IPS DF 6.9 (cell line): Measurements from ENCODE around the gene INO80D.
"Not testable (repeated sequence)": the region's sequence is repeated elsewhere in the genome, so short reads cannot be mapped to it uniquely, and the experiment has no call there.

Experiments
- DNase-seq: peaks from one replicate; pipeline ENCODE4 v3.0.0-alpha.2; 2013; ENCODE audit warnings: low read depth, low spot score
- H3K27ac ChIP-seq: one replicate; pipeline ENCODE4 v1.5.1; 2013; ENCODE audit warnings: low read length, control low read depth
- H3K27me3 ChIP-seq: 2 replicates; pipeline ENCODE4 v1.6.1; 2013; ENCODE audit warnings: mild to moderate bottlenecking, low read length; ENCODE audit not compliant: control insufficient read depth, insufficient read depth
- H3K36me3 ChIP-seq: 2 replicates; pipeline ENCODE4 v1.6.1; 2013; ENCODE audit warnings: low read length; ENCODE audit not compliant: control insufficient read depth, insufficient read depth
- H3K4me1 ChIP-seq: 2 replicates; pipeline ENCODE4 v1.6.1; 2013; ENCODE audit warnings: low read length; ENCODE audit not compliant: control insufficient read depth, insufficient read depth
- H3K4me3 ChIP-seq: 2 replicates; pipeline ENCODE4 v1.5.1; 2013; ENCODE audit warnings: mild to moderate bottlenecking, low read length
- H3K9me3 ChIP-seq: 2 replicates; pipeline ENCODE4 v1.6.1; 2013; ENCODE audit warnings: low read length, inconsistent platforms; ENCODE audit not compliant: control insufficient read depth, insufficient read depth
- WGBS: extraction: QIAGEN DNeasy Blood & Tissue Kit; methylation state at CpG from one replicate; pipeline ENCODE4 v1.1.7; 2013; ENCODE audit warnings: mixed read lengths, missing lambda C conversion rate; ENCODE audit not compliant: insufficient read length, insufficient coverage; 5-methylcytosine and 5-hydroxymethylcytosine counted together

Gene INO80D

GRCh38 chr2:206105038-206105437, 19.1 kb upstream of the INO80D start:
- no CpG with 5 or more reads among the region's 4 CpGs for WGBS
- Histone ChIP-seq H3K27ac (no peak overlapping the region), H3K36me3 (no peaks in the 10 kb centered on the region), H3K4me3 (no peak overlapping the region), H3K9me3 (no peaks in the 10 kb centered on the region), H3K4me1 (no peaks in the 10 kb centered on the region), H3K27me3 (no peaks in the 10 kb centered on the region)
- no peak for DNase-seq

GRCh38 chr2:206098872-206099271, 12.9 kb upstream of the INO80D start:
- not testable (repeated sequence) for H3K27ac ChIP-seq, H3K27me3 ChIP-seq, H3K4me1 ChIP-seq, H3K4me3 ChIP-seq, H3K36me3 ChIP-seq, DNase-seq, H3K9me3 ChIP-seq
- no CpG with 5 or more reads among the region's 19 CpGs for WGBS

DNA sequence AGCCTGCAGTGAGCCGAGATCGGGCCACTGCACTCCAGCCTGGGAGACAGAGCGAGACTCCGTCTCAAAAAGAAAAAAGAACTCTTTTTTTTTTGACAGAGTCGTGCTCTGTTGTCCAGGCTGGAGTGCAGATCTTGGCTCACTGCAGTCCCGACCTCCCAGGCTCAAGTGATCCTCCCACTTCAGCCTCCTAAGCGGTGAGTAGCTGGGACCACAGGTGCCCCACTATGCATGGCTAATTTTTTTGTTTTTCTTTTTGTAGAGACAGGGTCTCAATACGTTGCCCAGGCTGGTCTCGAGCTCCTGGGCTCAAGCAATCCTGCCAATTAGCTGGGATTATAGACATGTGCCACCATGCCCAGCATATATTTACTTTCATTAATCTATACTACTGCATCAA, 12.5 kb upstream of the INO80D start:
- Histone ChIP-seq H3K4me1 (no peaks in the 10 kb centered on the region), H3K27ac (no peak overlapping the region), H3K36me3 (no peaks in the 10 kb centered on the region), H3K4me3 (no peak overlapping the region), H3K9me3 (no peaks in the 10 kb centered on the region), H3K27me3 (no peaks in the 10 kb centered on the region)
- DNase-seq, result no peak
- WGBS, result no CpG with 5 or more reads among the region's 9 CpGs

- H3K27ac ChIP-seq, result no peak overlapping the region
- no peaks in the 10 kb centered on the region for H3K27me3 ChIP-seq
- no peaks in the 10 kb centered on the region for H3K9me3 ChIP-seq
- no peaks in the 10 kb centered on the region for H3K36me3 ChIP-seq
- H3K4me3 ChIP-seq, result no peak overlapping the region
- H3K4me1 ChIP-seq, result no peaks in the 10 kb centered on the region
- WGBS, result no CpG with 5 or more reads among the region's 2 CpGs
- DNase-seq, result no peak
Measured at GRCh38 chr2:206096876-206097275, 10.9 kb upstream of the INO80D start.

DNA sequence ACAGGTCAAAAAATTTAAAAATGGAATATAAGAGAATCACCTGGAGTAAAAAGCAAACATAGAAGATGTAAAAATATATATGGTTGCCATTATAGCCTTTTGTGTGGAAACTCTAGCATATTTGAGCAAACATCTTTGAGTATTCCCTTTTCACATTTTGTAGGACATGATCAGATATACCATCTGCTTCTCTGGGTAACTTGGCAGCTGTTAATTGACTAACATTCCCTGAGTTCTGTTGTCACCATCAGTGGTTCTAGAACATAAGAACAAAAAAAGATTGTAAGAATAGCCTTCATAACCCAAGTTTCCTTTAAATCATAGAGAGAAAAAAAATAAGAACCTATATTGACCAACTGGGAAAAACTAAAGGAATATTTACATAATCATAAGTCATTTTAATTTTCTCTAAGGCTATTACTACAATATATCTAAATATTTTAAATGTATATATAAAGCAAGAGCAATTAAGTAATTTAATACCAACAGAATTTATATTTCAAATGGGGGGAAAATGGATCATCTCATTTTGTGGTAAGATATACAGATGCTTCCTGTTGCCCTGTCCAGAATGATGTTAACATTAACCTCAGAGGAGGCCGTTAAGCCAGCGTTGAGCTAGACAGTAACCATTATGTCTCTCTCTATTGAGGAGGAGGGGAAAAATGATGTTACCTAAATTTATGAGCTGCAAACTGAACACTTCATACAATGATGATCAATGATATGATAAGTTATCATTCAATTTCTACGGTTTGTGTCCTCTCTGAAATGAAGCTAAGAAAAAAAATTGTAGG, 9.8 kb upstream of the INO80D start:
- H3K27ac ChIP-seq, result no peak overlapping the region

GRCh38 chr2:206092297-206092696, 6.3 kb upstream of the INO80D start:
- Histone ChIP-seq H3K4me1 (no peaks in the 10 kb centered on the region), H3K4me3 (no peak overlapping the region), H3K27ac (no peak overlapping the region), H3K36me3 (no peaks in the 10 kb centered on the region), H3K27me3 (no peaks in the 10 kb centered on the region), H3K9me3 (no peaks in the 10 kb centered on the region)
- no peak for DNase-seq
- WGBS, result no CpG with 5 or more reads among the region's 2 CpGs

More for the DNA sequence above, 9.8 kb upstream of the INO80D start:
- Histone ChIP-seq H3K4me3 (no peak overlapping the region), H3K9me3 (no peaks in the 10 kb centered on the region), H3K36me3 (no peaks in the 10 kb centered on the region), H3K4me1 (no peaks in the 10 kb centered on the region), H3K27me3 (no peaks in the 10 kb centered on the region)
- DNase-seq, result no peak
- no CpG with 5 or more reads among the region's 3 CpGs for WGBS

DNA sequence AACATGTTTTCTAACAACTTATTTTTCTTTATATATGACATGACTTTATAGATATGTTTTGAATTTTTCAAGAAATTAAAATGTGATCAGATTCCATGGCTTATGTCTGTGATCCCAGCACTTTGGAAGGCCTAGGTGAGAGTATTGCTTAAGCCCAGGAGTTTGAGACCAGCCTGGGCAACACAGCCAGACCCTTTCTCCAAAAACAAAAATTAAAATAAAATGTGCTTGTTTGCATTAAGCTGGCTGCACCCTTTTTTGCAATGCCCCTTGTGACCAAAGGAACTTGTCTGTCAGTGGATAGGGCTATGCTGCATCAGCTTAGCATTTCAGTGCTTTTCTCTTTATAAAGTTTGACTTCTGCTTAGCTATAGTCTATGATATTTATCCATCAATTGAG, 2.3 kb upstream of the INO80D start:
- H3K4me1 ChIP-seq, result no peaks in the 10 kb centered on the region
- no peaks in the 10 kb centered on the region for H3K27me3 ChIP-seq
- no peak overlapping the region for H3K4me3 ChIP-seq
- H3K36me3 ChIP-seq, result no peaks in the 10 kb centered on the region
- no peak overlapping the region for H3K27ac ChIP-seq
- DNase-seq, result no peak
- H3K9me3 ChIP-seq, result no peaks in the 10 kb centered on the region

GRCh38 chr2:206086716-206087350, 859 bp upstream of the INO80D start:
- Histone ChIP-seq H3K4me1 (peaks cover 1% of the 10 kb centered on the region; the same call in 1 of the 2 replicates), H3K27ac (no peak overlapping the region), H3K27me3 (no peaks in the 10 kb centered on the region), H3K9me3 (no peaks in the 10 kb centered on the region), H3K4me3 (peak overlapping the region; percentile 42; the same call in 1 of the 2 replicates), H3K36me3 (no peaks in the 10 kb centered on the region)
- no CpG with 5 or more reads among the region's 4 CpGs for WGBS
- DNase-seq, result no peak

- peaks cover 4% of the 10 kb centered on the region; the same call in 1 of the 2 replicates for H3K4me1 ChIP-seq
- no peak for DNase-seq
Measured at GRCh38 chr2:206084870-206085741, 868 bp downstream of the INO80D start.

DNA sequence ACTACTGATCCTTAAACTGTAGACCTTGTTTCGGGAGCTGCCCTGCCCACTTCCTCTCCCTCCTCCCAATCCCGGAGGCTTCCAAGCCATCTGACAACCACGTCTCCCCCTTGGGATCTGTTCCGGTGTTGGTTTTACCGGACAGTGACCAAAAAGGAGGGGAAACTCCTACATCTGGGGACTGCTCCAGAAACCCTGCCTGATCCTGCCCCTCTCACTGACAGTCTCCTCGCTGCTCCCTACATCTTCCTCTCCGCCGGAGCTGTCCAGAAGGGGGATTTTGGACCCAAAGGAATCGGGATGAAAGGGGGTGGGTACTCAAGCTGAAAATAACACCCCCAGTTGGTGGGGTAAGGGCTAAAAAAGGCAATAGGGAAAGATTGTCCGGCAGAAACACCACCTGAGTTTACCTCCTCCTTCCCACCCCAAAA, 1.5 kb downstream of the INO80D start:
- Histone ChIP-seq H3K27me3 (no peaks in the 10 kb centered on the region), H3K27ac (peak overlapping the region; percentile 56), H3K9me3 (no peaks in the 10 kb centered on the region), H3K36me3 (no peaks in the 10 kb centered on the region), H3K4me3 (peak overlapping the region; percentile 63; the same call in 1 of the 2 replicates), H3K4me1 (peaks cover 6% of the 10 kb centered on the region; the same call in 1 of the 2 replicates)
- DNase-seq, result no peak
- no CpG with 5 or more reads among the region's 10 CpGs for WGBS

More at GRCh38 chr2:206084870-206085741, 868 bp downstream of the INO80D start:
- peak overlapping the region; percentile 56 for H3K27ac ChIP-seq
- no peaks in the 10 kb centered on the region for H3K36me3 ChIP-seq
- no peaks in the 10 kb centered on the region for H3K9me3 ChIP-seq
- H3K27me3 ChIP-seq, result no peaks in the 10 kb centered on the region
- no CpG with 5 or more reads among the region's 88 CpGs for WGBS
- H3K4me3 ChIP-seq, result peak overlapping the region; percentile 63
